CD14-positive monocyte (primary cell): Measurements from ENCODE around the gene ARHGAP10. TPM values are rescaled to one million over a fixed set of nuclear protein-coding genes. Genes with fewer than 3 reads are reported as not detected.

Experiments
- DNase-seq, 3 donors: peaks; one replicate each; pipeline ENCODE4 v3.0.0-alpha.2; 2011 to 2022
- H2AFZ ChIP-seq: 2 replicates; pipeline ENCODE4 v1.6.0; 2012; ENCODE audit warnings: mild to moderate bottlenecking, low read depth, low read length, inconsistent platforms; ENCODE audit not compliant: insufficient read depth, poor library complexity, severe bottlenecking
- H3K27ac ChIP-seq, 2 donors: 1 replicate in 1 of 2; 2 replicates in 1 of 2; pipeline ENCODE4 v1.5.1; 2012 to 2013; ENCODE audit warnings: low read length in 2 of 2, control low read depth in 1 of 2, inconsistent platforms in 1 of 2, low read depth in 1 of 2, mild to moderate bottlenecking in 1 of 2
- H3K27me3 ChIP-seq, 2 donors: one replicate each; pipeline versions ENCODE4 v1.6.0 to v1.6.1; 2011 to 2013; ENCODE audit warnings: low read length in 2 of 2; ENCODE audit not compliant: control insufficient read depth in 2 of 2, insufficient read depth in 2 of 2
- H3K36me3 ChIP-seq, 2 donors: replicated peaks in 1 of 2; 1 replicate in 1 of 2; 2 replicates in 1 of 2; pipeline versions ENCODE4 v1.5.1 to v1.6.1; 2012 to 2013; ENCODE audit warnings: low read length in 2 of 2, control low read depth in 1 of 2, inconsistent platforms in 1 of 2, mild to moderate bottlenecking in 1 of 2; ENCODE audit not compliant: insufficient read depth in 2 of 2, control insufficient read depth in 1 of 2
- H3K4me1 ChIP-seq, 2 donors: 1 replicate in 1 of 2; 2 replicates in 1 of 2; pipeline versions ENCODE4 v1.5.1 to v1.6.1; 2012 to 2013; ENCODE audit warnings: low read length in 2 of 2, control low read depth in 1 of 2, inconsistent platforms in 1 of 2, mild to moderate bottlenecking in 1 of 2, moderate library complexity in 1 of 2; ENCODE audit not compliant: insufficient read depth in 2 of 2, control insufficient read depth in 1 of 2
- H3K4me2 ChIP-seq: replicated peaks from 2 replicates; pipeline ENCODE3; 2012; ENCODE audit warnings: low read length, moderate library complexity, mild to moderate bottlenecking; ENCODE audit not compliant: poor library complexity, severe bottlenecking; ENCODE audit errors: extremely low read depth
- H3K4me3 ChIP-seq, 3 experiments: fragments of 200-600 bp in 1 of 3; sonication (generic) in 1 of 3; replicated peaks in 1 of 3; 1 replicate in 2 of 3; 2 replicates in 1 of 3; pipeline ENCODE4 v1.5.1; 2011 to 2013; ENCODE audit warnings: low read length in 3 of 3, mild to moderate bottlenecking in 3 of 3, control low read depth in 2 of 3, low read depth in 2 of 3, inconsistent platforms in 1 of 3, moderate library complexity in 1 of 3
- H3K79me2 ChIP-seq: 2 replicates; pipeline ENCODE4 v1.6.0; 2012; ENCODE audit warnings: mild to moderate bottlenecking, control low read depth, inconsistent platforms, low read length, moderate library complexity; ENCODE audit not compliant: insufficient read depth
- H3K9ac ChIP-seq: 2 replicates; pipeline ENCODE4 v1.6.0; 2017; ENCODE audit warnings: low read length, mild to moderate bottlenecking; ENCODE audit not compliant: insufficient read depth, poor library complexity, severe bottlenecking
- H3K9me3 ChIP-seq, 2 donors: replicated peaks in 1 of 2; 1 replicate in 1 of 2; 2 replicates in 1 of 2; pipeline versions ENCODE4 v1.5.1 to v1.6.1; 2012 to 2013; ENCODE audit warnings: low read length in 2 of 2, control low read depth in 1 of 2; ENCODE audit not compliant: control insufficient read depth in 1 of 2, insufficient read depth in 1 of 2
- H4K20me1 ChIP-seq: 2 replicates; pipeline ENCODE4 v1.6.0; 2012; ENCODE audit warnings: mild to moderate bottlenecking, low read length, control low read depth, moderate library complexity; ENCODE audit not compliant: insufficient read depth
- H3K27ac Mint-ChIP-seq, 7 donors: one replicate each; pipeline ENCODE4 v1.8.0; 2020; ENCODE audit warnings: mild to moderate bottlenecking in 7 of 7, mixed read lengths in 7 of 7, moderate library complexity in 6 of 7, inconsistent platforms in 2 of 7
- H3K27me3 Mint-ChIP-seq, 3 donors: one replicate each; pipeline ENCODE4 v1.8.0; 2021 to 2022; ENCODE audit warnings: low read depth in 3 of 3, mild to moderate bottlenecking in 3 of 3, mixed read lengths in 3 of 3, moderate library complexity in 3 of 3, inconsistent platforms in 1 of 3
- H3K36me3 Mint-ChIP-seq, 2 donors: one replicate each; pipeline ENCODE4 v1.8.0; 2020; ENCODE audit warnings: mixed read lengths in 2 of 2, inconsistent platforms in 1 of 2, mild to moderate bottlenecking in 1 of 2
- H3K4me1 Mint-ChIP-seq: one replicate; pipeline ENCODE4 v1.8.0; 2020; ENCODE audit warnings: mild to moderate bottlenecking, mixed read lengths
- H3K4me3 Mint-ChIP-seq, 2 donors: one replicate each; pipeline ENCODE4 v1.8.0; 2020; ENCODE audit warnings: mild to moderate bottlenecking in 2 of 2, mixed read lengths in 2 of 2, moderate library complexity in 1 of 2
- H3K9me3 Mint-ChIP-seq, 7 donors: one replicate each; pipeline ENCODE4 v1.8.0; 2020 to 2022; ENCODE audit warnings: mixed read lengths in 7 of 7, mild to moderate bottlenecking in 6 of 7, moderate library complexity in 6 of 7, inconsistent platforms in 2 of 7
- WGBS: methylation state at CpG from one replicate; pipeline ENCODE4 v1.1.5; 2013; ENCODE audit warnings: missing lambda C conversion rate; ENCODE audit not compliant: insufficient coverage; 5-methylcytosine and 5-hydroxymethylcytosine counted together
- intact Hi-C, 2 donors: fragments of 100-400 bp; cut with micrococcal nuclease; formaldehyde crosslinking; loops; one replicate each; pipeline versions ENCODE4 v1.15.0 to v1.15.1; 2023
- polyA plus RNA-seq, 3 donors: library from polyadenylated mRNA; depleted of rRNA in 1 of 3; unstranded in 2 of 3; stranded (reverse) in 1 of 3; fragments of 300-500 nt in 2 of 3; fragments of >200 nt in 1 of 3; fragmentation: Illumina TruSeq in 2 of 3; gene quantifications; 1 replicate in 2 of 3; 2 replicates in 1 of 3; pipeline ENCODE4 v1.2.3, GENCODE V29; 2012 to 2021
- TF ChIP-seq, protein P1 (sequence below): fragments of 200-600 bp; IDR thresholded peaks from one replicate; pipeline ENCODE4 v1.8.0; 2022; ENCODE audit warnings: antibody characterized with exemption, mild to moderate bottlenecking

Gene ARHGAP10
- polyA plus RNA-seq, 3 donors = 1.7 to 4.3 (median 3.0) TPM

DNA sequence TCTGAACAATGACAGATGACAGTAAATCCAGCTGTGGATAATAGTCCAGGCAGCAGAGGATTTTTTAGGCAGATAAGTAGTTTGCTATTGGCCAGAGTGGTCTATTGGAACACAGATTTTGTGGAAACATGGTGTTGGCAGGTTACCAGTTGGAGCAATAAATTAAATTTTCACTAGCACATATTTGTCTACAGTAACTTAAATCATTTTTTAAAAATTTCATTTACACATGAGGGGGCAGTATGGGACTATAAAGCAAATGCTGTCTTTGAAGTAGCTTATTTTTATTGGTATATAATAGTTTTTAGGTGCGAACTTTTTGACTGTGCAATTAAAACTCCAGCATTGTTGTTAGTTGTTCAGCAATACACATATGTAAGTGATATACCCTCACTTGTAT is 289.8 kb downstream of the ARHGAP10 start:
- no peak overlapping the region for H3K4me2 ChIP-seq
- H3K27me3 Mint-ChIP-seq = peaks cover 0 to 3% (median 2%) of the 10 kb centered on the region in 3 donors
- H4K20me1 ChIP-seq = no peaks in the 10 kb centered on the region
- H2AFZ ChIP-seq = no peak overlapping the region
- no peak overlapping the region for H3K4me3 ChIP-seq
- H3K4me1 Mint-ChIP-seq = peaks cover 9% of the 10 kb centered on the region
- no peak overlapping the region for H3K27ac ChIP-seq
- no peaks in the 10 kb centered on the region for H3K9me3 ChIP-seq
- TF ChIP-seq, protein P1, sequence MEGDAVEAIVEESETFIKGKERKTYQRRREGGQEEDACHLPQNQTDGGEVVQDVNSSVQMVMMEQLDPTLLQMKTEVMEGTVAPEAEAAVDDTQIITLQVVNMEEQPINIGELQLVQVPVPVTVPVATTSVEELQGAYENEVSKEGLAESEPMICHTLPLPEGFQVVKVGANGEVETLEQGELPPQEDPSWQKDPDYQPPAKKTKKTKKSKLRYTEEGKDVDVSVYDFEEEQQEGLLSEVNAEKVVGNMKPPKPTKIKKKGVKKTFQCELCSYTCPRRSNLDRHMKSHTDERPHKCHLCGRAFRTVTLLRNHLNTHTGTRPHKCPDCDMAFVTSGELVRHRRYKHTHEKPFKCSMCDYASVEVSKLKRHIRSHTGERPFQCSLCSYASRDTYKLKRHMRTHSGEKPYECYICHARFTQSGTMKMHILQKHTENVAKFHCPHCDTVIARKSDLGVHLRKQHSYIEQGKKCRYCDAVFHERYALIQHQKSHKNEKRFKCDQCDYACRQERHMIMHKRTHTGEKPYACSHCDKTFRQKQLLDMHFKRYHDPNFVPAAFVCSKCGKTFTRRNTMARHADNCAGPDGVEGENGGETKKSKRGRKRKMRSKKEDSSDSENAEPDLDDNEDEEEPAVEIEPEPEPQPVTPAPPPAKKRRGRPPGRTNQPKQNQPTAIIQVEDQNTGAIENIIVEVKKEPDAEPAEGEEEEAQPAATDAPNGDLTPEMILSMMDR = no peak
- H3K27ac Mint-ChIP-seq = no peak overlapping the region
- no peaks in the 10 kb centered on the region for H3K9me3 Mint-ChIP-seq
- intact Hi-C loops = no loop called here
- no peak overlapping the region for H3K9ac ChIP-seq
- H3K27me3 ChIP-seq = no peaks in the 10 kb centered on the region
- no peaks in the 10 kb centered on the region for H3K36me3 ChIP-seq
- no peak overlapping the region for H3K4me3 Mint-ChIP-seq
- DNase-seq = no peak
- peaks cover 6 to 10% of the 10 kb centered on the region in 2 donors for H3K36me3 Mint-ChIP-seq
- WGBS = no CpG with 5 or more reads among the region's 1 CpG
- no peaks in the 10 kb centered on the region for H3K79me2 ChIP-seq
- H3K4me1 ChIP-seq = peaks cover 0 to 2% of the 10 kb centered on the region in 2 donors

DNA sequence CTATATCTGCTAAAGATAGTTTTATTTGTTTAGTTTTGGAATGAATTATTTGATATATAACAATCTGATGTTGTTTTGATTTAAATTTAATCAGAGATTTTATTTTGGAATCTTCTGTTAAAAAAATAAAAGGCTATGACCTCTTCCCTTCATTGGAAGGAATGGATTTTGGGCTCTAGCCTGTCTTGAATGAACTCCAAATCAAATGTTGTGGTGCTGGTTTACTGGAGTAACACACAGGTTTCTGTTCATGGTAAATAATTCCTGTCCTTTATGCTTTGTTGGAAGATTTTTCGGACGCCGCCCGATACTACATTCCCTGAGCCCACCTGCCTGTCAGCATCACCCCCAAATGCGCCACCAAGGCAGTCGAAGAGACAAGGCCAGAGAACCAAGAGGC is 291.1 kb downstream of the ARHGAP10 start:
- peak overlapping the region in 1 of 7 donors; percentile 35 for H3K27ac Mint-ChIP-seq
- H3K4me3 ChIP-seq = no peak overlapping the region
- intact Hi-C loops = no loop called here
- WGBS = no CpG with 5 or more reads among the region's 6 CpGs
- no peak overlapping the region for H2AFZ ChIP-seq
- no peaks in the 10 kb centered on the region for H3K36me3 ChIP-seq
- peaks cover 9% of the 10 kb centered on the region for H3K4me1 Mint-ChIP-seq
- H3K27me3 Mint-ChIP-seq = peaks cover 0 to 3% (median 2%) of the 10 kb centered on the region in 3 donors
- H3K4me3 Mint-ChIP-seq = no peak overlapping the region
- TF ChIP-seq, protein P1 = no peak
- H3K9ac ChIP-seq = no peak overlapping the region
- H3K27me3 ChIP-seq = no peaks in the 10 kb centered on the region
- H3K9me3 ChIP-seq = no peaks in the 10 kb centered on the region
- H3K36me3 Mint-ChIP-seq = peaks cover 11 to 12% of the 10 kb centered on the region in 2 donors
- peaks cover 0 to 2% of the 10 kb centered on the region in 2 donors for H3K4me1 ChIP-seq
- H3K9me3 Mint-ChIP-seq = peaks cover 0 to 2% (median 0%) of the 10 kb centered on the region in 7 donors
- H3K79me2 ChIP-seq = no peaks in the 10 kb centered on the region
- no peak overlapping the region for H3K27ac ChIP-seq
- no peaks in the 10 kb centered on the region for H4K20me1 ChIP-seq
- DNase-seq = no peak
- H3K4me2 ChIP-seq = no peak overlapping the region
